GM21381 (cell line): ENCODE results near the gene PDLIM7.

Source experiments
- ATAC-seq: cut with Tn5 transposase; IDR thresholded peaks from one replicate; pipeline ENCODE4 v1.9.1; 2021; ENCODE audit warnings: mild to moderate bottlenecking, moderate library complexity; ENCODE audit not compliant: unreplicated experiment

PDLIM7 gene

GRCh38 chr5:177475563-177476427, 21.6 kb downstream of the PDLIM7 start:
- no peak for ATAC-seq

GRCh38 chr5:177474846-177475562, 22.4 kb downstream of the PDLIM7 start:
- no peak for ATAC-seq

GRCh38 chr5:177474002-177474476, 23.4 kb downstream of the PDLIM7 start:
- no peak for ATAC-seq

- ATAC-seq = peak; percentile 29
Measured at GRCh38 chr5:177473443-177474001, 23.9 kb downstream of the PDLIM7 start, which contains the start of gene DBN1. DBN1 (minus strand) TSS chr5:177473634; CDS start chr5:177473521, 113 bp downstream.

GRCh38 chr5:177472460-177473442, 24.7 kb downstream of the PDLIM7 start:
- peak; percentile 47 for ATAC-seq

DNA sequence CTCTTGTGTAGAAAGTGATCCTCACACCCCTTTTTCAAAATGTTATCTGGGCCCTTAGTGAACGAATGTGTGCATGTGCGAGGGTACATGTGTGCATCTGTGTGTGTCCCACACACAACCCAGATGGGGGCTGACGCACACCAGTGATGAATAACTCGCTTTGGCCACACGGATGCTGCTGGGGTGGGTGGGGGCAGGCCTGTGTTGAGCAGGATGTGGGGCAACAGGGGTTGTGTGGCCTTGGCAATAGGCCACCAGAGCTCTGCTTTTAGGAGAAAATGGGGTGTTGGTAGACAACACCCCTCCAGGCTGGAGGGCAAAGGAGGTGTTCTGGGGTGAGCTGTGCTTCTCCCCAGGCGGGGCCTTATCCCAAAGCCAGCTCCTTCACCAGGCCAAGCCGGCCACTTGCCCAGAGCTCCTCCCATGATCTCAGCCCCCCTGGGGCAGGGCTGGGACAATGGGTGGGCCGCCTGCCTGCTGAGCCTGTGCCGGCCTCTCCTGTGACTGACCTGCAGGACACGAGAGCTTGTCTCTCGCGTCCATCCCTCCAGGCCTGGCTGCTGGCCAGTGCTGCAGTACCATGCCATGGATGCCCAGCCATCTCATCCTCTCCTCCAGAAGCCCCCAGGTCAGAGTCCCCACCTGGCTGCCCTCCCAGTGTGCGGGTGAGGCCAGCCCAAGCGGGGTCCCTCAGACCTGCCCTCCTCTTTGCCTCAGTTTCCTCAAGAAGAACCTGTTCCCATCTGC, 25.6 kb downstream of the PDLIM7 start:
- ATAC-seq = no peak

- ATAC-seq = no peak
Measured at GRCh38 chr5:177470759-177471536, 26.5 kb downstream of the PDLIM7 start.

DNA sequence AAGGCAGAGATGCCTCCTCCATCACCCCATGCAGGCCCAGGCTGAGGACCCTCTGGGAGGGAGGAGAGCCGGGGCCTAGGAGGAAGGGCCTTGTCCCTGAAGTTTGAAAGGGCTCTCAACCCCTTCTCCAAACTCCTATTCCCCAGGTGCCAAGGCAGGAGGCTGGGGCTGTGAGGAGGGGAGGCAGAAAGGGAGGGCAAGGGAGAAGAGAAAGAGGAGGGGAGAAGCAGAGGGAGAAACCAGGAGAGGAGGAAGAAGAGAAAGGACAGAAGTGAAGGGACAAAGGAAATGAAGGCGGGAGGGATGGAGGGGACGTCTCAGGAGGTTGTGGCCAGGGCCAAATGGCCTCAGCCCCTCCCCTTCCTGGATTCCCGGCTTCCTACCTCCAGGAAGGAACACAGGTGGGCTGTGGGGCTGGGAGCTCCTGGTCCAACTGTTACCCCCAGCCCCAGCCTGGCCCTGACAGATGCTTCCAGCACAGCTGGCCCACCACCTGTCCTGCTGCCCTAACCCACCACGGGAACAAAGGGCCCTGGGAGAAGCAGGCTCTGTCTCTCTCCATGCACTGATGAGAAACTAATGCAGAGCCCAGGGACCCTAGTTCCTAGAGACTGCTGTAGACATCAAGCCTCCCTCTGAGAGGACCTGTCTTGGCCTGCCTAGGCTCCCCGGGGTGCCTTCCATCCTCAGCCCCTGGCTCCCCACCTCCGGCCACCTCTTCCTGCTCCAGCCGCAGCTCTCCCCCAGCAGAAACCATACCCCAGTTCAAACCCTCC, 27.5 kb downstream of the PDLIM7 start:
- ATAC-seq = no peak

DNA sequence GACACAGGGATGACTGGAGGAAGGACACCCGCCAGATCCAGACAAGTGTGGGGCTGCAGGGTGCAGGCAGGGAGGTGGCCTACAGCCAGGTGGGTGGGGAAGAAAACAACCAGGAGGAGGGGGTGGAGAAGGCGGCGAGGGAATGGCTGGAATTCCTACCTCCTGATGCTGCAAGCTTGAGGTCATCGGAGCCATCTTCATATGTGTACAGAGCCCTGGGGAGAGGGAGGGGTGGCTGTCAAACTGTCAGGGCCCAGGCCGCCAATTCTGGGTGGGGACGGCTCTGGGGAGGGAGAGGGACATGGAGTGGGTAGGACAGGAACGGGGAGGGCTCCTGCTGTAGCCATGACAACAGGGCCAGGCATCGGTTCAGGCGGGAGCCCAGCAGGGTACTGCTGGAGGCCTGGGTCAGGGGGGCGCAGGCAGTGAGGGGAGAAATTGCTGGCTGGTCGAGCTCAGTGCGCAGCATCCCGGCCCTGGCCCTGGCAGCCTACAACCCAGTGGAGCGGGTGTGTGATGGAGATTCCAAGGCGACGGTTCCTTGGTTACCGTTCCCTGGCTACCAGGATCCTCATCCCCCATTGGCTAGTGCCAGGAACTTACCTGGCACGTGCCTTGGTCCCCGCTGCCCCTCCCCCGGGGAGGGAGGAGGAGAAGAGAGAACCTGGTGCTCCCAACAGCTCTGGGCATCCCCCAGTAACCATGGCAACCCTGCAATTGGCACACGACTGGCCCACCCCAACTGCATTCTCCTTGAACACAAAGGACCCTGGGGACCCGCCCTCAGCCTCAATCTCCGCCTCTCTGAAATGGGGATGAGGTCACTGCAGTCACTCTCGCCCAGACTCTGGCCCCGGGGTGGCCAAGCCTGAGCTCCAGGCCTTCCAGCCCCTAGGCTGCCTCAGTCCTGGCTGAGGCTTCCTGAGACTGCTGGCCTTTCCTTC, 28.4 kb downstream of the PDLIM7 start:
- no peak for ATAC-seq

DNA sequence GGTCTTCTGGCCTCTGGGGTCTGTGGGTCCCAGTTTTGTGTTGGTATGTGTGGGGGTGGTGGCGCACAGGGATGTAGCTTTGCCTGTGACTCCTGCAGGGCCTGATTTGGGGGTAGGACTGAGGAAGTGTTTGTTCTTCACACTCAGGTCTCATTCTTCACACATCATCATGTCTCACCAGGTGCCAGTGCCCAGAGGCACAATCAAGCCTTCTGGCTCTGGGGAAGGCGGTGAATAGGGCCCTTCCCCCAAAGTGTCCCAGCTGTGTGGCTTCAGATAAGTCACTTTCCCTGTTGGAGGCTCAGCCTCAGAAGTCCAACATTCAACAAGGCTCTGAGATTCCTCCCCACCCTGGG, 29.1 kb downstream of the PDLIM7 start:
- no peak for ATAC-seq

DNA sequence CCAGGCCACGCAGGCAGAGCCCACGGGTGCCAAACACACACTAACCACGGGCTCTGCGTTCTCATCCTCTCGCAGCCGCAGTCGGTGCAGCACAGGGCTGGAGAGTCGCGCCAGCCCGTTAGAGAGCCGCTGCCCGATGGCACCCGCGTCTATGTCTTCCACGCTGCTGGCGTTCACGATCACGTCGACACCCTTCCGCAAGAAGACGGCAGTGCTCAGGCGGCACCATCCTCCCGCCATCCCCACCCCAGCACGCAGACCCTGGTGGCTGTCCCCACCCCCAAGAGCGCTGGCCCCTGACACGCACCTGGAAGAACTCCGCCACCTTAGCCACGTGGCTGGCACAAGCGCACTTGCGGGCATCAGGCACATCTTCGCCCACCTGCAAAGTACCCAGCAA, 30.0 kb downstream of the PDLIM7 start:
- ATAC-seq = no peak

GRCh38 chr5:177466861-177467260, 30.5 kb downstream of the PDLIM7 start:
- ATAC-seq = no peak

DNA sequence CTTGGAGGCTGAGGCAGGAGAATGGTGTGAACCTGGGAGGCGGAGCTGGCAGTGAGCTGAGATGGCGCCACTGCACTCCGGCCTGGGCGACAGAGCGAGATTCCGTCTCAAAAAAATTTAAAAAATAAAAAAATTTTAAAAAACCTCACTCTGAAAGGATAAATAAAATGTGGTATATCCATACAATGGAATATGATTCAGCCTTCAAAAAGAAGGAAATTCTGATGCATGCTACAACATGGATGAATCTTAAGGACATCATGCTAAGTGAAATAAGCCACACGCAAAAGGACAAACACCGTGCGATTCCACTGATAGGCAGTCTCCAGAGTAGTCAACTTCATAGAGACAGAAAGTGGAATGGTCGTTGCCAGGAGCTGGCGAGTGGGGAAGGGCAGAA, 32.4 kb downstream of the PDLIM7 start:
- ATAC-seq = no peak

DNA sequence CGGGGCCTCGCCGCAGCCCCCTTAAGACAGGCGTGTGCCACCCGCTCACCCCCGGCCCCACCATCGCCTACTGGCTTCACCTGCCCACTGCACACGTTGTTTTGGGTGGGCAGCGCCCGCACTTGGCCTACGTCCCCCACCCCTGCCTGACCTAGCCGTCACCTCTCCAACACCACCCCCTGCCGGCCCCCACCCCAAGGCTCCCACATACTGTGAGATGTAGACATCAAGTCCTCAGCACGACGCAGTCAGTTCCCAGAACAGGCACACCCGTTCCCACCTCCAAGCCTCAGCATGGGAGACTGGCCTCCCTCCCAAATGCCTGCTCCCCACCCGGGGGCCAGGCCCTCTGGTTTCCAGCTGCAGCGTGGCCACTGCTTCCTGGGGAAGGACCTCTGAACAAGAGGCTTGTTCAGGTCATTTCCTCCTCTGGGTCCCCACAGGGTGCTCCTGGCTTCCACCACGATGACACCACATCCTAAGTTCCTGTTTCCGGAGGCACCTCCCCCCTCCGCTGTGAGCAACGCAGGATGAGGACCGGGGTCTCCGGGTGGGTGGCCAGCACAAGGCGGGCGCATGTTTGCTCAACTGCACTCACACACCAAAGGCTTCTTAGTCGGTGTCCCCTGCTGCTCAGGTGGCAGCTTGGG, 35.3 kb downstream of the PDLIM7 start:
- ATAC-seq = no peak

DNA sequence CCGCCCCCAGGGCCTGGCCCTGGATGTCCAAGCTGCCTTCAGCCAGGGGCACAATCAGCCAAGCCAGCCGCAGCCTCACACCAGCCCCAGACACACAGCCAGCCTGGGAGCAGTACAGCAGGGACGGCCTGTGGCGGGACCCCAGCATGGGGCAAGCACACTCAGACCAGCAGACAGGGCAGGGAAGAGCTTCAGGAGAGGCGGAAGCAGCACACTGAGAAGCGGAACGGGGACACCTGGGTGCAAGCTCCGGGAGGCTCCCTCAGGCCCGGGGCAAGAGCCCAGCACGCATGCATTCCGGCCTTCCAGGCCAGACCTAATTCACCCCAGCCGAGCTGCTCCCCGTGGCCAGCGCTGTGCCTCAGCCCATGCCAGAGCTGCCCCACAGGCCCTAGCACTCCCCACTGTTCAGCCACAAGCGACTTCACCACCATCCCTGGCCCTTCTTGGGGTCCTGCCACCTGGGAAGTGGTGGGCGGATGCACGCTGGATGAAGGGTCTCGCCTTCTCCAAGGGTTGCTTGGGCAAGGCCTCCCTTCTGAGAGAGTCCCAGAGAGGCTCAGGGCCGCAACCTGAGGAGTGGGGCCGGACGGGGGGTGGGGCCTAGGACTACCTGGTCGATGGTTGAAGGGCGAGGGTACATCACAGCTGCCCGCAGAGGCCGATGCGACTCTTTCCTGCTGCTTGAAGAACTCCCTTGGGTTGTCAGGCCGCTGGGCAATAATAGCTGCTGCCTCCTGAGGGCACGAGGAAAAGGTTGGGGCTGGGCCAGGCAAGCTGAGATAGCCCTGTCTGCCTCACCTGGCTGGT, 37.4 kb downstream of the PDLIM7 start:
- ATAC-seq = no peak

GRCh38 chr5:177459357-177459756, 38.0 kb downstream of the PDLIM7 start:
- ATAC-seq = no peak
